HTERT RPE-1 (cell line): ENCODE results near the gene LYST.

Source experiments
- in situ Hi-C: fragments of 300-500 bp; cut with MboI; formaldehyde crosslinking; loops from 4 replicates; pipeline ENCODE4 v1.14.3; 2020; ENCODE audit warnings: low sequenced_read_pairs

The LYST gene

DNA sequence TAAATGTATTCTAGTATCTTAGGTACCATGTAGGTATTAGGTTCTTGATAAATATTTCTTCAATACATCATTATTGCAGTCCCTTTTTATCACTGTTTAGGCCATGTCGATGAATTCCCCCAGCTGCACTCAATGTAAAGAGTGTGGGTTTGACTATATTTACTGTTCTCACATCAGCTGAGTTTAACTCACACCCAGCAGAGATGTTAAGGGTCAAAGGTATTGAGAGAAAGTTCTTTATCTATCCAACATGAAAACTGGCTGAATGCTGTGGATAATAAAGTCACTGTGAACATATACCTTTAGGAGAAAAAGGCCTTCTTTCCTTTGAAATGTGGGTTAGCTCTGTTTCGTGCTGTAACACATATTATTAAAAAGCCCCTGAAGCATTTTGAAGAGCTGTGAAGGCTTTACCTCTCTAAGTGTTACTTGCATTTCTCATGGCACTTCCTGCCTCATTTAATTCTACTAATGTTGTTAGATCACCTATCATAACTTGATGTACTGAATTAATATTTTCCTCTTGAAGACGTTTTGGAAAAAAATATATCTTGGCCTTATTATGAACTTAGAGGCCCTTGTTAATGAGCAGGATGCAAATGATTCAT lies 19.1 kb upstream of the LYST start:
- in situ Hi-C loops: no loop called here

- in situ Hi-C loops: no loop called here
Observed at GRCh38 chr1:235883261-235883927, 16.7 kb upstream of the LYST start.

DNA sequence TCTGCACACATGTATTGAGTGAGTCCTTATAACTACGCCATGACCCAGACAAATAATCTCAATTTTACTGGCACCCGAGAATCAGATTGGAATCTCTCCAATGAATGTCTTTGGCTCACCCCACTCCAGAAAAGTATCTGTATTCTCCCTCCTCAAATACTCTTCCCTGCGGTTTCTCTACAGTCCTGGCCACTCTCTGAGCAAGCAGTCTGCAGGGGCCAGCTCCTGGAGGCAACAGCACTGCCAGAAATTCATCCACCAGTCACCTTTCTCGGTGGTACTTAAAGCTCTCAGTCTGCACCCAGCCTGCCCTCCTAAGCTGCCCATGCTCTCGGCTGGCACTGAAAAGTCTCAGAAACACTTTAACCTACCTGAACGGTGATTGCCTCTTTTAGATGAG lies 16.1 kb upstream of the LYST start:
- in situ Hi-C loops: no loop called here

GRCh38 chr1:235881930-235882700 lies 15.4 kb upstream of the LYST start:
- in situ Hi-C loops: no loop called here

DNA sequence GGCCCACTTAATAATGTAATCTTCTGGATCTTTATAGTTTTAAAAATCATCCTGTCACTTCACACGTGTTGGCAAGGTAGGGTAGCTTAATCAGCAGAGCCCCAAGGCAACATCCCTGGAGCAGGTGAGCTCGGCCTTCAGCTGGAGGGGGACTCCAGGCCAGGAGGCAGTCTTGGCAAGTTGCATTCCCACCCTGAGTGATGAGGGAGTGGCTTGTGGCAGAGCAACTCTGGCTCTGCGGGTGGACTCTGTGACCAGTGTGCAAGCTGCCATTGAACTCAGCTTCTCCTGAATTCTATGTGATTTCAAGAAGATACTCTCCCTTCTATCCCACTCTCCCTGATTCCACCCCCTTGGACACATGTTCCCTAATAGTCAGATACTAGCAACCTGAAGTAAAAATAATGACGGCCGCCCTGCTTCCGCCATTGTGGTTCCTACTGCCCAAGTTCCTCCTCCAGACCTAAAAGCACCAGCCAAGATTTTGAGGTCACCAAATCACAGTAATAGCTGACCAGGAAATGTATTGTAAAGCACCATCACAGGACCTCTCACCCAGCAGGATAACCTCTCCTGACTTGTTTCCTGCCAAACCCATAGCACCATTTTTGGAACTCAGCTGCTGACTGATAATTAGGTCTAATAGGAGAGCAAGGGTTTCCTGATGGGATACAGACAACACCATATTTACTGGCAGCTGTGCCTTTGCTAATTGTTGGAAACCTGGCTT lies 11.5 kb upstream of the LYST start:
- in situ Hi-C loops: no loop called here

- in situ Hi-C loops: no loop called here
Observed at GRCh38 chr1:235876402-235876841, 9.7 kb upstream of the LYST start.

DNA sequence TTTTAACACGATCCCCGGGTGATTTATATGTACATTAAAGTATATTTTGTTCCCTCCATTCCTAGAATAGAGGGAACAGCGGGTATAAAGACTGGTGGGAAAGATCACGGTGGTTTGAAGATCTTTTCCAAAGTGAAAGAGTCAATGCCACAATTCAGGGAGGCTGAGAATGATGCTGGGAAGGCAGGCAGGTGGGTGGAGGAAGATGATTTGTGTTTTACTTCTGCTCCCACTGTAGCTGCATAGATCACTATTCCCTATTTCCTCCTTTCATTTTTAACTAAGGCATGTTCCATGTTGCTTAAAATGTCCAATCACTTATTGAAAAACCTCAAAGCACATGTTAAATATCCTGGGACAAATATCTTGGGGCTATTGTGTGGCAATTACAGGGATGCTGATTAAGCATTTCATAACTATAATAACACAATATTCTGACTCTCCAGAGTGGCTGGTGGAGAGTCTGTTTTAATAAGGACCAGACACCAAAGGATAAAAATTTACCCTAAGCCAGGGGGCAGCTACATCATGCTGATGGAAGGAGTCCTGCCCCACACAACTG lies 8.4 kb upstream of the LYST start:
- in situ Hi-C loops: no loop called here

DNA sequence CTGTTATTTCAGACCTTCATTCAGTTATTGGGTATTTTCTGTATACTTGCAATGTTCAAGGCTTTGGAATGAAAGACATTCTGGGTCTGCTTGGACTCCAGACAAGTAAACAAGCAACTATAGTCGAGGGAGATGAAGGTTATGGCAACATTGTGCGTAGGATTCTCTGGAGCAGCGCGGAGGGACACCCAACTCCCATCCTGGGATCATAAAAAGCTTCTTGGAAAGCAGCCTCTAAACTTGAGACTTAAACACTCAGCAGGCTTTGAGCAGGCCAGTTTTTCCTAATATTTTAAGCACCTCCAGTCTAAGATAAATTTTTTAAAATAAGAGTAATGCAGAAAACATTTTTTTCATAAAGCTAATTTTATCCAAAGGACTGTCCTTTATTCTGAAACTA lies 7.6 kb upstream of the LYST start:
- in situ Hi-C loops: no loop called here

DNA sequence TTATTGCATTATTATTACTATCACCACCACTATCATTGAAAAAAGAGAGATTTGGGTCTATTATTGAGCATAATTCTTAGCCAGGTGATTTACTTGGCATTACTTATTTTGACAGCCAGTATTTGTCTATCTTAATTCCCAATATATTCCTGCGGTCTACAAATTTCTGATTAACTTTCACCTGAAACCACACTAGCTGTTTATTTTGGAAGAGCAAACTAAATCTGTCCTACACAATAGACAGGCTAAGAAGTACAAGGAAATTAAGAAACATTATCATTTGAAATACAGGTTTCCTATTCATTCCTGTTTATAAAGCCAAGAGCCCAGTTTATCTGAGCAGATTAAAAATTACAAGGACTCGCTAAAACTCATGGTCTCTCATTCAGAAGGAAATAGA lies 6.9 kb upstream of the LYST start:
- in situ Hi-C loops: no loop called here

DNA sequence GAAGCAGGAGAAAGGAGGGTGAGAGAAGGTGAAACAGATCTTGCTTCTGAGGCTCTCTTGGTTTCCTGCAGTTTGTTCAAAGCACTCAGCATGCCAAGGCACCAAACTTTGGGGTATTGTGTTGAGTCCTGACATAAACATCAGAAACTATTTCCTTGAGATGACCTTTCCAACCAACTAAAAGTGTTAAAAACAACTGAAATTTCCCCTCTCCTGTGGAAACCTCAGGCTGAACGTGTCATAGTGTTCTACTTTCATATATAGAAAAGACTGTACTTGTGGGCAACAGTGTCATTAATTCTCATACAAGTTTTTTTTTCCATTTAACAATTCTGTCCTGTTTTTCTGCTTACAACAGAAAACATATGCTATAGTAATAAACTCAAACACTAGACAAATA lies 6.3 kb upstream of the LYST start:
- in situ Hi-C loops: no loop called here

DNA sequence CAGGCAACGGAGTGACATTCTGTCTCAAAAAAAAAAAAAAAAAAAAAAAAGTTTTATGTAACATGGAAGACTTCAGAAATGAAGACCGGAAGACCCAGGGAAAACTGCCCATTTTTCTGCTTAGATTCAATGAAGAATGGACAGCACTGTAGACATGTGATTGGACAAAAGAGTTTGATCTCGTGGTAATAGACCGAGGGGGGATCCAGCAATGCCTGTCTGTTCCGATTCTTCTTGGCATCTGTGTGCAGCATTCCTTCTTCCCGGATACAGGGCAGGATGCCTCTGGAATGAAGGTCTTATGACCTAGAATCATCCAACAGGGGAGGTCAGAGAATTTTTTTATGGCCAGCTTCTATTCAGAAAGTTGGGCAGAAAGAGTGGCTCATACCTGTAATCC lies 5.6 kb upstream of the LYST start:
- in situ Hi-C loops: no loop called here

- in situ Hi-C loops: no loop called here
Observed at GRCh38 chr1:235867903-235868469, 1.3 kb upstream of the LYST start.

- in situ Hi-C loops: no loop called here
Observed at GRCh38 chr1:235866913-235867845, 473 bp upstream of the LYST start.

DNA sequence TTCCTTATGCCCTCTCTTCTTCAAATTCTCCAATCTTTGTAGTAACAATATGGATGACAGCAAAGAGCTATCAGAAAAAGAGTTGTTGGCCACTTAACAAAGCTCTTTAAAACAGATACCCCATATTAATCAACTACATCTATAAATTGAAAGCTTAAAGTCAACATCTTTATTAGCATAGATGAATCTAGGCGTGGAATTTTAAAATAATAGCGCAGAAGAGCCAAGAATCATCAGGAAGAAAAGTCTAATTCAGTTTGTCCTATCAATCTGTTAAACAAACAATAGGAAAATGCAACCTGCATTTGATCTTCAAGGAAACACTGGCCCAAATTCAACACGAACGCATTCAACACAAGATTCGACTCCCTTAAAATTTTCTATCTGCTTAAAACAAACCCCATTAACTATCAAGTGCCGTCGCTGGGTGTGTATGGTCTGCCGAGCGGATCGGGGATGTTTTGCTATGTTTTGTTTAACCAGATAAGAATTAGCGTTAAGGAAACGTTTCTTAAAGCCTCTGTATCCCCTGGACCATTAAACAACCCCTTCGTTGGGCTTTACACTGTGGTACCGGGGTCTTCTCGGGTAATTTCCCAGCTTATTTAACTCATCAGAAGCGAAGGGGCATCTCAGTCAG lies 1.0 kb downstream of the LYST start:
- in situ Hi-C loops: no loop called here

DNA sequence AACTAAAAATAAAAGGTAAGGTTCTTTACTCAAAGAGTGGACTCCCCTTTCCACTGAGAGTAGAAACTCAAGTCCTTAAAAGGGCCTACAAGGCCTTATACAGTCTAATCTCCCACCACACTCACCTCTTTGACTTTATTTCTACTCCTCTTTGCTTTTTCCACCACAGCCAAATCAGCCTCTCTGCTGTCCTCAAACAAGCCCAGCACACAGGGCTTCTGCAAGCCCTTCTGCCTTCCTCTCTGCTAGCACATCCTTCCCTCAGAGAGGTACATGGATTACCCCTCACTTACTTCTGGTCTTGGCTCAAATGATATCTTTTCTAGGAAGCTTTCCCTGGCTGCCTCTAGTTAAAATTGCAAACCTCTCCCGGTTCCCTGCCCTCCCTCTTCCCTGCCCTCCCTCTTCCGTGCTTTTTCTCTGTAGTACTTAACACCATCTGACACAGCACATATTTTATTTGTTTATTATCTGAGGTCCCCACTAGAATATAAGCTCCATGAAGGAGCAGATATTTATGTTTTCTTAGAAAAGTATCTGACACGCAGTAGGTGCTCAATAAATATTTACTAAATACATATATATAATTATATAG lies 1.7 kb downstream of the LYST start:
- in situ Hi-C loops: no loop called here

DNA sequence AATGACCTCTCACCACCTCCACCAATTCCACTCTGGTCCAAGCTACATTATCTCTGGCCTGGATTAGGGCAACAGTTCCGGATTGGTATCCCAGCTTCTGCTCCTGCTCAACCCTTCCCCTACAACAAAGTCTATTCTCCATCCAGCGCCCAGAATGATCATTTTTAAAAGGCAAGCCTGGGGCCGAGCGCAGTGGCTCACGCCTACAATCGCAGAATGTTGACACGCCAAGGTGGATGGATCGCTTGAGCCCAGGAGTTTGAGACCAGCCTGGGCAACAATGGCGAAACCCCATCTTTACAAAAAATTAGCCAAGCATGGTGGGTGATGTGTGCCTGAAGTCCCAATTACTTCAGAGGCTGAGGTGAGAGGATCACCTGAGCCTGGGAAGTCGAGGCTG lies 2.2 kb downstream of the LYST start:
- in situ Hi-C loops: no loop called here

DNA sequence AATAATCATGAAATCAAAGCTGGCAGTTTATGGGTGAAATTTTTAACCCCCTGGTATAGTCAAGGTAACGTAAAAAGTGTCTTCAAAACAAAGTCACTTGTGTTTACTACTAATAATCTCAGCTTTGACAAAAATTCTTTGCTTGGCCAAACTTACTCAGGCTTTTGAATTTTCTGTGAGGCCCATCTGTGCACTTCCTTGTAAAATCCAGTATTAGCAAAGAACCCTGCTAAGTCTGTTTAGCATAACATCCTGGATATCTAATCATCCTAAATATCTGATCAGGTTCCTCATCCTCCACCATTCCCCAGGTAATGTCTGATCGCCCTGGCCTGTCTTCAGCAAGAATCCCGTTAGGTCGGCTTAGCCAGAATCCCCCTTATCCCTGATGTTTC lies 3.0 kb downstream of the LYST start:
- in situ Hi-C loops: no loop called here

GRCh38 chr1:235861857-235862256 lies 4.8 kb downstream of the LYST start:
- in situ Hi-C loops: no loop called here

GRCh38 chr1:235860829-235861228 lies 5.9 kb downstream of the LYST start:
- in situ Hi-C loops: no loop called here
